Urinary bladder (tissue), 4 donors: ENCODE measurements around the gene RNMT. TPM values are rescaled to one million over a fixed set of nuclear protein-coding genes. Genes with fewer than 3 reads are reported as not detected.
"Not testable (repeated sequence)": the region's sequence is repeated elsewhere in the genome, so short reads cannot be mapped to it uniquely, and the experiment has no call there.

Experiments used
- DNase-seq: peaks from one replicate; pipeline ENCODE4 v3.0.0-alpha.2; 2015; ENCODE audit errors: extremely low spot score
- H3K27ac ChIP-seq: one replicate; pipeline ENCODE4 v1.5.1; 2013; ENCODE audit warnings: low read depth, mild to moderate bottlenecking, moderate library complexity
- H3K36me3 ChIP-seq: one replicate; pipeline ENCODE4 v1.6.1; 2013; ENCODE audit warnings: mild to moderate bottlenecking, moderate library complexity; ENCODE audit not compliant: insufficient read depth
- H3K4me1 ChIP-seq: one replicate; pipeline ENCODE4 v1.6.1; 2013; ENCODE audit warnings: mild to moderate bottlenecking, moderate library complexity; ENCODE audit not compliant: insufficient read depth
- H3K4me3 ChIP-seq: one replicate; pipeline ENCODE4 v1.5.1; 2013; ENCODE audit warnings: low read depth, low read length
- WGBS: extraction: QIAGEN DNeasy Blood & Tissue Kit; methylation state at CpG from one replicate; pipeline ENCODE4 v1.1.7; 2013; 5-methylcytosine and 5-hydroxymethylcytosine counted together
- polyA plus RNA-seq: library from polyadenylated mRNA; stranded (reverse); fragments of 200-250 nt; gene quantifications from one replicate; pipeline ENCODE4 v1.2.3, GENCODE V29; 2013
- total RNA-seq: library from RNA; depleted of rRNA; stranded (reverse); fragments of >200 nt; gene quantifications from one replicate; pipeline ENCODE4 v1.2.3, GENCODE V29; 2014
- donor health status: healthy with polysubstance abuse.
- donor health status: healthy.

Gene RNMT
- total RNA-seq, result 56.9 TPM
- 16.4 TPM for polyA plus RNA-seq

DNA sequence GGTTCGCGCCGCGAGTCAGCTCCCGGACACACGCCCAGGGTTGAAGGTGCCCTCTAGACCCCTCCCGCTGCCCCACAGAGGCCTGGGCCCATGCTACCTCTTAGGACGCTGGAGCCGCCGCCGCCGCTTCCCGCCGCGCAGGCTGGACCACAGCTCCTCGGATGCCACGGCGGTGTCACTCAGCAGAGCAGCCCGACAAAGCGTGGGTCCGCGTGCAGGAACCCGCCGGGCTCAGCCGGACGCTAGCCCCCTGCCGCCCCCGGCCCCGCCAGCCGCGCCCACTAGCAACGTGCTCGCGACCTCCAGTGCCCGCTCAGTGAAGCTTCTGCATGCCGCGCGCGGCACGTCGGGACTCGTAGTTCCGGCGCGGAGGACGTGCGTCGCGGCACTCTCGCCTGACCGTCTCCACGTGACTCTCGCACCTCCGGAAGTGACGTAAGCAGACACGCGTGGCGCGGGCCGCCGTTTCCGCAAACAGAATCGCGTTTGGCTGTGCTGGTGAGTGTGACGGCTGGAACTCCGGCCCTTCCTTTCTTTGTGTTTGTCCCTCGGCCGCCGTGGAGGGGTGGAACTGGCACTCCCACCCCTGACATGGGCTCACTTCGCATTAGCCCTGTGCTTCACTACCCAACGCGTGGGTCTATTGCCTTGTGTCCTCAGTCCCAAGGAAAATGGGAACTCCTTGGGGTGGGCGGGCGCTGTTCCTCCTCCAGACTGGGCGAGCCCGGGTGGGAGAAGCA is at the start of gene RNMT, which contains the start of gene FAM210A:
RNMT (plus strand) TSS at position 442 of the 740 bp plus-strand sequence. CDS start 4,845 bp downstream, outside the sequence.
FAM210A (minus strand) TSS at position 327 of the 740 bp plus-strand sequence. CDS start 44,481 bp downstream, outside the sequence.
- no peaks in the 10 kb centered on the region for H3K36me3 ChIP-seq
- H3K4me1 ChIP-seq, result no peaks in the 10 kb centered on the region
- under 1% methylated on average over 76 of the region's 76 CpGs for WGBS
- H3K27ac ChIP-seq, result peak within 1 kb of the TSS; percentile 65
- DNase-seq, result peak; percentile 86
- H3K4me3 ChIP-seq, result peak within 1 kb of the TSS; percentile 84

DNA sequence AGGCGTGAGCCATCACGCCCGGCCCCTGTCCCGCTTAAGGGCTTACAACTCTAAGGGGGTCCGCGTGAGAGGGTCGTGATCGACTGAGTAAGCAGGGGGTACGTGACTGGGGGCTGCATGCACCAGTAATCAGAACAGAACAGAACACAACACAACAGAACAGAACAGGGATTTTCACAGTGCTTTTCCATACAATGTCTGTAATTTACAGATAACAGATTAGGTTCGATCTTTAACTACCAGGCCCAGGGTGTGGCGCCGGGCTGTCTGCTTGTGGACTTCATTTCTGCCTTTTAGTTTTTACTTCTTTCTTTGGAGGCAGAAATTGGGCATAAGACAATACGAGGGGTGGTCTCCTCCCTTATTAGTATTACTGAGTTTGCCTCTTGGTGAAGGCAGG is 49.1 kb upstream of the RNMT start:
- not testable (repeated sequence) for H3K36me3 ChIP-seq, H3K4me3 ChIP-seq, H3K27ac ChIP-seq, H3K4me1 ChIP-seq, DNase-seq
- WGBS, result 98% methylated on average over 13 of the region's 13 CpGs

DNA sequence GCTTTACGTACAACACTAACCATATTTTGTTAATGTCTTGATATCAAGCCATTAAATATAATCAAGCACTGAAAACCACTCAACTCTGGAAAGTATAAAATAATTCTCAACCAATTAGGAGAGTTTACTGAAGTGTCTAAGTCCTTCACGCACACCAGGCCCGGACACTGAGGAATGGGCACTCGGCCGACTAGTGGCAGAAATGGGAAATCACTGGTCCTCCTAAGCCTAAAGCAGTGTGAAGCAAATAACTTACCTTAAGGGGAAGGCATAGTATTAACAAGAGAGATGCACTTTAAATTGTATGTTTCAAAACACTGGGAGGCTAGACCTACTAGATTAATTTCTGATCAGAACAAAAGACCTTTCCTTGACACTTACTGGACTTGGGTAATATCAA is 45.9 kb upstream of the RNMT start:
- Histone ChIP-seq H3K36me3 (no peaks in the 10 kb centered on the region), H3K4me1 (no peaks in the 10 kb centered on the region), H3K4me3 (no peak overlapping the region), H3K27ac (no peak overlapping the region)
- DNase-seq, result no peak
- 74% methylated on average over 5 of the region's 5 CpGs for WGBS

DNA sequence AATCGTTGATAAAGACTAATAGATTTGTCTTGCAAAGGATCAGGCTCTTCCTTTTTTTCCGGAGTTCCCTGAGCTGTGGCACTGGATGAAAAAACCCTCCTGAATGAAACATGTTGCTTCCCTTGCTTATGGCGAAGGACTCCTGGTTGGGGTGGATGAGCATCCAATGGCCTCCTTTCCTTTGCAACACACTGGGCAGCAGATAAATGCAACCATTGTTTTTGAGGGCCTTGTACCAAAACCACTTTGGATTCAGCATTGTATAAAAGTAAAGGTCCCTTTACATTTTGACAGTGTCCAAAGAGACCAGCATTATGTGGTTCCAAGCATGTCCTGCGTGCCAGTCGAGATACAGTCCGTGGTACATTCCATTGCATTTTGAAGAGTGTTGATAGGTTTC is 44.8 kb upstream of the RNMT start:
- Histone ChIP-seq H3K4me3 (no peak overlapping the region), H3K36me3 (no peaks in the 10 kb centered on the region), H3K27ac (no peak overlapping the region), H3K4me1 (no peaks in the 10 kb centered on the region)
- DNase-seq, result no peak
- 94% methylated on average over 6 of the region's 6 CpGs for WGBS

DNA sequence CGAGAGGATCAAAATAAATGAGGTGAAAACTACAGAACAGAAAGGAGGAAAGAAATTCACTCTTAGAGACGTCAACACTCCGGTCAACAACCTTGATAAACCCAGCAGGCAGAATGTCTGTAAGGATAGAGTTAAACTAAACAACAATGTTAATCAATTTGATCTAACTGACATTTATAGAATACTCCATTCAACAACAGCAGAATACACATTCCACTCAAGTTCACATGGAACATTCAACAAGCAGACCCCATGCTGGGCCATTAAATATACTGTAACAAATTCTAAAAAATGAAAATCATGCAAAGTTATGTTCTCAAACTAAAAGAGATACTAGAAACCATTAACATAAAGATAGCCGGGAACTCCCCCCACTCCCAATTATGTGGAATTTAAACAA is 41.9 kb upstream of the RNMT start:
- H3K36me3 ChIP-seq, result no peaks in the 10 kb centered on the region

DNA sequence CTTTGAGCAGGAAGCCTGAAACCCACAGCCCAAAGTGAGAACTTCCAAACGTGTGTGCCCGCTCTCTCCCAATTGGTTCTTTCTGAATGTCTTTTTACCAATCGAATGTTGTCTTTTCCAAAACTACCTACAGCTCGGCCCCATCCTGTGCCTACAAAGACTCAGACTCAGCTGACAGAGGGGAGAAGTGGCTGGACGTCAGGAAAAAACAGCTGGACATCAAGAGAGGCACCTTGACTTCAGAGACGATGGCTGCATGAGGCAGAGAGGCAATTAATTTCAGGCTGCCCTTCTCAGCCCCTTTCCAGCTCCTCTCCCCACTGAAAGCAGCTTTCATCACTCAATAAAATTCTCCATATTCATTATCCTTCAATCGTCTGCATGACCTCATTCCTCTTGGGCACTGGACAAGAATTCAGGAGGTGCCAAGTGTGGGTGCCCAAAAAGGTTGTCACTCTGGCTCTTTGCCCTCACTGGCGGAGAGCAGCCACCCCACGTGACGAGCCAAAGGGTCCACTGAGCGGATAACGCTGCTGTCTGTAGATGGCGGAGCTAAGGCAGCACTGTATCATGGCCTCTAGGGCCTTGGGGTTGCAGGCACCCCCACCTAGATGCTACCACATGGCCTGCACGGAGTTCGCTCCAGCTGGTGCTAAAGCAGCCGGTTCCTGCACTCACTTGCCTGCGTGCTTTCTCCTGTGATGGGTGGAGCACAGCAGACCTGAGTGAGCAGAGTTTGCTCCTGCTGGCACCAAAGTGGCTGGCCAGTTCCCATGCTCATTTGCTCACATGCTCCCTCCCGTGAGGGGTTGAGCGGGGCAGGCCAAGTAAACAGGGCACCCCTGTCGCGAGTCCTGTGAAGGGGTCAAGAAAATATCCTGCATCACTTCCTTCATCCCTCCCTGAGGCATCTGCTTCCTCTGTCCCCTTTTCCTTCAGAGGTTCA is 38.0 kb upstream of the RNMT start:
- Histone ChIP-seq H3K4me3 (no peak overlapping the region), H3K27ac (no peak overlapping the region), H3K36me3 (no peaks in the 10 kb centered on the region), H3K4me1 (no peaks in the 10 kb centered on the region)
- no peak for DNase-seq
- 92% methylated on average over 21 of the region's 21 CpGs for WGBS

More for the DNA sequence above, 41.9 kb upstream of the RNMT start:
- no peaks in the 10 kb centered on the region for H3K4me1 ChIP-seq
- no peak for DNase-seq
- H3K4me3 ChIP-seq, result no peak overlapping the region
- WGBS, result 78% methylated on average over 4 of the region's 4 CpGs
- no peak overlapping the region for H3K27ac ChIP-seq

DNA sequence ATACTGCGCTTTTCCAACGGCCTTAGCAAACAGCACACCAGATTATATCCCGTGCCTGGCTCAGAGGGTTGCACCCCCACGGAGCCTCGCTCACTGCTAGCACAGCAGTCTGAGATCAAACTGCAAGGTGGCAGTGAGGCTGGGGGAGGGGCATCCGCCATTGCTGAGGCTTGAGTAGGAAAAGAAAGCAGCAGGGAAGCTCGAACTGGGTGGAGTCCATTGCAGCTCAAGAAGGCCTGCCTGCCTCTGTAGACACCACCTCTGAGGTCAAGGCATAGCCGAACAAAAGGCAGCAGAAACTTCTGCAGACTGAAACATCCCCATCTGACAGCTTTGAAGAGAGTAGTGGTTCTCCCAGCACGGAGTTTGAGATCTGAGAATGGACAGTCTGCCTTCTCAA is 36.4 kb upstream of the RNMT start:
- 98% methylated on average over 9 of the region's 9 CpGs for WGBS
- not testable (repeated sequence) for H3K27ac ChIP-seq, H3K4me1 ChIP-seq, H3K36me3 ChIP-seq, DNase-seq, H3K4me3 ChIP-seq

DNA sequence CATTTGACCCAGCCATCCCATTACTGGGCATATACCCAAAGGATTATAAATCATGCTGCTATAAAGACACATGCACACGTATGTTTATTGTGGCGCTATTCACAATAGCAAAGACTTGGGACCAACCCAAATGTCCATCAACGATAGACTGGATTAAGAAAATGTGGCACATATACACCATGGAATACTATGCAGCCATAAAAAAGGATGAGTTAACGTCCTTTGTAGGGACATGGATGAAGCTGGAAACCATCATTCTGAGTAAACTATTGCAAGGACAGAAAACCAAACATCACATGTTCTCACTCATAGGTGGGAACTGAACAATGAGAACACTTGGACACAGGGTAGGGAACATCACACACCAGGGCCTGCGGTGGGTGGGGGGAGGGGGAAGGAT is 31.1 kb upstream of the RNMT start:
- 86% methylated on average over 5 of the region's 5 CpGs for WGBS
- H3K36me3 ChIP-seq, H3K4me3 ChIP-seq, H3K27ac ChIP-seq, DNase-seq, H3K4me1 ChIP-seq: not testable (repeated sequence)

DNA sequence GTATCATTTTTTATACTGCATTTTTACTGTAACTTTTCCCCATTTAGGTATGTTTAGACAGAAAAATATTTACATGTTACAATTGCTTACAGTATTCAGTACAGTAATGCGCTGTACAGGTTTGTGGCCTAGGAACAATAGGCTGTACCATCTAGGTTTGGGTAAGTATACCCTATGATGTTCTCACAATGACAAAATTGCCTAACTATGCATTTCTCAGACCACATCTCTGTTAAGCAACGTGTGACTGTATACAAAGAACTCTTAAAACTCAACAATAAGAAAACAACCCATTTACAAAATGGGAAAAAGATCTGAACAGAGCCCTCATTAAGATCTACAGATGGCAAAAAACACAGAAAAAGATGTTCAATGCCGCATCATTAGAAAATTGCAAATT is 29.5 kb upstream of the RNMT start:
- DNase-seq, result no peak
- H3K27ac ChIP-seq, result no peak overlapping the region
- no peaks in the 10 kb centered on the region for H3K4me1 ChIP-seq
- H3K36me3 ChIP-seq, result no peaks in the 10 kb centered on the region
- H3K4me3 ChIP-seq, result no peak overlapping the region
- WGBS, result 94% methylated on average over 3 of the region's 3 CpGs

DNA sequence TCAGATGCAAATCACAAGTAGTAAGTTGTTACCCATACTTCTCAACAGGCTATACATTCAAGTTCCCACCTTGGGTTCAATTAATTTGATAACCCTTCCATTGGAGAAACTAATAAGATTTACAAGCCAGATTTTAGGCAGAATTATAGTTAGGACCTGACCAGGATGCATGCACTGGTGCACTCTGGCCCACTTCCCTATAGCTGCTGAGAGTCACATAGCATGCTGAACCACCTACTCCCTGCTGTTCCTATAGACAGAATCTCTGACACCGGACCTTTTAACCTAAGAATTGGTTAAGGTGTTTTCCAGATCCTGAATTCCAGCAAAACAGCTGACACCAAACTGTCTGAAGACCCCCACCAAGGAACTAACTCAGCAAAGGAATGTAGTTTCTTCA is 26.3 kb upstream of the RNMT start:
- no peaks in the 10 kb centered on the region for H3K36me3 ChIP-seq
- no peak overlapping the region for H3K4me3 ChIP-seq
- no peak overlapping the region for H3K27ac ChIP-seq
- no peaks in the 10 kb centered on the region for H3K4me1 ChIP-seq
- WGBS, result 98% methylated on average over 1 of the region's 1 CpG
- no peak for DNase-seq

DNA sequence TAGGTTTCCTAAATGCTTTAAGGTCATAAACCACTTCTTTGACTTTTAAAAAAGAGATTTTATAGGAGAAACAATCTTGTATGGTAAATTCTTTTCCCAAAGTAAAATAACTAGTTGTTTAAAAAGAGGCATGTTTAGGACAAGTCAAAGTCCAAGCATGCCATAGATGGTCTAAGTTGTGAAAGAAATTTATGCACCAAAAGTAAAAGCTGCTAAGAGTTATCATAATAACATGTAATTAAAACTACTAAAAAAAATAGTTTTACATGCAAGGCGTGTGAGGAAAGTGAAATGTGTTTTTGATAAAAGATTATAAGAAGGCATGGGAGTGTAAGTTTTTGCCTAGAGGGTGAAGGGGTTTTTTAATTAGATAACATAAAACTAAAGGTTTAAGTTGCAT is 22.6 kb upstream of the RNMT start:
- WGBS, result 96% methylated on average over 1 of the region's 1 CpG
- DNase-seq, result no peak
- no peaks in the 10 kb centered on the region for H3K4me1 ChIP-seq

DNA sequence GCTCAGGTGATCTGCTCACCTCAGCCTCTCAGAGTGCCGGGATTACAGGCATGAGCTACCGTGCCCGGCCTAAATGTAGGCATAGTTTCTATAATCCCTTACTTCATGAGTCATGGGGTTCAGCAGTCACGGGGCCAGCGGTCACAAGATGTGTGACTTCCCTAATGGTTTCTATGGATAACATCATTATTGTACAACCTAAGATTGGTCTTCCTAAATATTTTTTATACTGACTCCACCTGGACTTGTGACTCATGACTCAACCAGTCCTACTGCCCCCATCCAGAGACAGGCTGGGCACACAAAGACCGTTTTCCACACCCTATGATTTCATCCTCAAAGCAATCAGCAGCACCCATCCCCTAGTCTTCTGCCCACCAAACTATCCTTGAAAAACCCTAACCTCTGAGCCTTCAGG is 16.1 kb upstream of the RNMT start:
- Histone ChIP-seq H3K4me1 (no peaks in the 10 kb centered on the region), H3K4me3 (no peak overlapping the region), H3K27ac (no peak overlapping the region), H3K36me3 (peaks cover 4% of the 10 kb centered on the region)
- DNase-seq, result no peak
- WGBS, result 86% methylated on average over 6 of the region's 6 CpGs

More for the DNA sequence above, 22.6 kb upstream of the RNMT start:
- H3K36me3 ChIP-seq, result peaks cover 2% of the 10 kb centered on the region
- no peak overlapping the region for H3K27ac ChIP-seq
- H3K4me3 ChIP-seq, result no peak overlapping the region

DNA sequence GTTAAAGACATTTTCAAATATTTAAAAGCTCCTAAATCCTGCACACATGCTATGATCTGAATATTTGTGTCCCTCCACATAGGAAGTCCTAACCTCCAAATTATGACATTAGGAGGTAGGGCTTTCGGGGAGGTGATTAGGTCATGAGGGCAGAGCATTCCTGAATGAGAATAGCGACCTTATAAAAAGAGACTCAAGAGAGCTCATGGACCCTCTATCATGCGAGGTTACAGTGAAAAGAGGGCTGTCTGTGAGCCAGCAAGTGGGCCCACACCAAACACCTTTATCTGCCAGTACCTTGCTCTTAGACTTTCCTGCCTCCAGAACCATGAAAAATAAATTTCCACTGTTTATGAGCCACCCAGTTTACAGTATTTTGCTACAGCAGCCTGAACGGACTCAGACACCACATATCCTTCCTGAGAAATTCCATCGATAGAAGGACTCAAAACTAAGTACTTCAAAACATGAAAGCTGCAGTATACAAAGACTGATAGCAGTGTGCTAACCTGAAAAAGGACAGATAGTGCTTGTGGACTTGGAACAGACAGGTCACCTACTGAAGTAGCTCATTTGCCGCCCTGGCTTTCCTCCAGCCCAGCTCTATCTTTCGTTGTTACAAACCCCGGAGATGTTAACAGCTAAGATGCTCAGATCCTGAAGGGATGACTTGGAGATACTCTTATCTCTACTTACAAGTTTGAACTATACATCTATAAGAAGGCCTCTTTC is 13.9 kb upstream of the RNMT start:
- Histone ChIP-seq H3K4me1 (no peaks in the 10 kb centered on the region), H3K4me3 (no peak overlapping the region), H3K36me3 (peaks cover 2% of the 10 kb centered on the region), H3K27ac (no peak overlapping the region)
- WGBS, result 69% methylated on average over 8 of the region's 8 CpGs
- DNase-seq, result no peak
